Measurements from ENCODE around the gene CDK4. TPM values are rescaled to one million over a fixed set of nuclear protein-coding genes. Genes with fewer than 3 reads are reported as not detected.

The CDK4 gene
- total RNA-seq, 1 experiment from 2014 or later, result 156 TPM

DNA sequence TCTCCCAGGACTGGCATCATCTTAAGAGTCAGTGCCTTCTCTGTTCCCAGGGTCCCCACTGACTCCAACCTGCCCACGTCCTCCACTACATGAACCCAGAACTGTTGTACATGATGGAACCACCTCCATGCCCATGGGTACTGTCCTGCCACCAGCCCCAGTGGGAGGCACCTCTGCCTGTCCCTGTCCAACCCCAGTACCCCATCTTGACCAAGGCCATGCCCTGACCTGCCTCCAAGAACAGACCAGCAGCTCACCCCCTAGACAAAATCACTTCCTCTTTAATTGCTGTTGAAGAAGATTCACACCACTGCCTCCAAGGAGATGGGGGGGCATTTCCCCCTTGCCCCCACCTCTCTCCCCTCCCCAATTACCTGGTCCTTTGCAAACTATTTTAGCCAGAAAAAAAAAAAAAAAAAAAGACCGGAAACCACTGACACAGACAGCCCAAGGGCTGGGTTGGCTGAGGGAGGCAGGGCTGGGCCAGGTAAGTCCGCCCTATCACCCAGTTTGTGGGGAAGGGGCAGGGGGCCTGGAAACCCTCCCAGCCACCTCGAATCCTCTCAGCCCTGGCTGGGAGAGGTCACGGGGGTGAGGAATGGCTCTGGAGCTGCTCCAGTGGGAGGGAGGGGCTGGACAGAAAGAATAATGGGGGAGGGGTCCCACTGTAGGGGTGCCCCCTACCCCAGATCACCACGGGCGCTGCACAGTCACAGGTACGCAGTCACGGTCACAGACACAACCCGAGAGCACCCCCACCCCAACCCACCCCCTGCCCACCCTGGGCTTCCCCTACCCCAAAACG lies 27.0 kb downstream of the CDK4 start:
- Histone ChIP-seq H2AFZ (no peak overlapping the region), H3K4me2 (no peak overlapping the region), H3K9me2 (ENCODE audit: insufficient read depth) (no peaks in the 10 kb centered on the region), H3K79me2 (ENCODE audit: low read depth) (no peaks in the 10 kb centered on the region), H3K36me3 (ENCODE audit: low read depth) (no peaks in the 10 kb centered on the region), H3K27ac (no peak overlapping the region), H4K20me1 (ENCODE audit: insufficient read depth) (no peaks in the 10 kb centered on the region), H3K4me1 (replicated peaks; ENCODE audit: insufficient read depth) (no peaks in the 10 kb centered on the region), H3K27me3 (ENCODE audit: insufficient read depth, low read depth) (no peaks in the 10 kb centered on the region; the same call in 1 of the 2 replicates), H3F3A (ENCODE audit: insufficient read depth, low read depth) (no peaks in the 10 kb centered on the region), H3K4me3 (no peak overlapping the region), H3K9me3 (ENCODE audit: insufficient read depth, low read depth) (no peaks in the 10 kb centered on the region)
- BruUV-seq (replicated peaks), result no TSS peak
- no peak for TF ChIP-seq EZH2 (IDR thresholded peaks at IDR 0.05; ENCODE audit: low read depth)
- TF ChIP-seq, protein P1, sequence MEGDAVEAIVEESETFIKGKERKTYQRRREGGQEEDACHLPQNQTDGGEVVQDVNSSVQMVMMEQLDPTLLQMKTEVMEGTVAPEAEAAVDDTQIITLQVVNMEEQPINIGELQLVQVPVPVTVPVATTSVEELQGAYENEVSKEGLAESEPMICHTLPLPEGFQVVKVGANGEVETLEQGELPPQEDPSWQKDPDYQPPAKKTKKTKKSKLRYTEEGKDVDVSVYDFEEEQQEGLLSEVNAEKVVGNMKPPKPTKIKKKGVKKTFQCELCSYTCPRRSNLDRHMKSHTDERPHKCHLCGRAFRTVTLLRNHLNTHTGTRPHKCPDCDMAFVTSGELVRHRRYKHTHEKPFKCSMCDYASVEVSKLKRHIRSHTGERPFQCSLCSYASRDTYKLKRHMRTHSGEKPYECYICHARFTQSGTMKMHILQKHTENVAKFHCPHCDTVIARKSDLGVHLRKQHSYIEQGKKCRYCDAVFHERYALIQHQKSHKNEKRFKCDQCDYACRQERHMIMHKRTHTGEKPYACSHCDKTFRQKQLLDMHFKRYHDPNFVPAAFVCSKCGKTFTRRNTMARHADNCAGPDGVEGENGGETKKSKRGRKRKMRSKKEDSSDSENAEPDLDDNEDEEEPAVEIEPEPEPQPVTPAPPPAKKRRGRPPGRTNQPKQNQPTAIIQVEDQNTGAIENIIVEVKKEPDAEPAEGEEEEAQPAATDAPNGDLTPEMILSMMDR (conservative IDR thresholded peaks at IDR 0.05), result no peak
- ChIA-PET CTCF (interaction anchor here (1.0 kb wide), 1 partner anchor 142 kb away, joined by 5 read pairs; no protein-coding TSS in a partner anchor), POLR2A (ENCODE audit: unreplicated experiment) (interaction anchor here (0.6 kb wide), 1 partner anchor 11 kb away, joined by 3 read pairs; no protein-coding TSS in a partner anchor)
- intact Hi-C loops (cut with micrococcal nuclease; ENCODE audit: unreplicated experiment), result loop anchor here (10.0 kb wide), 1 partner anchor 130 kb away; the partner anchor contains the start of gene PIP4K2C
- DNase-seq, result no peak

DNA sequence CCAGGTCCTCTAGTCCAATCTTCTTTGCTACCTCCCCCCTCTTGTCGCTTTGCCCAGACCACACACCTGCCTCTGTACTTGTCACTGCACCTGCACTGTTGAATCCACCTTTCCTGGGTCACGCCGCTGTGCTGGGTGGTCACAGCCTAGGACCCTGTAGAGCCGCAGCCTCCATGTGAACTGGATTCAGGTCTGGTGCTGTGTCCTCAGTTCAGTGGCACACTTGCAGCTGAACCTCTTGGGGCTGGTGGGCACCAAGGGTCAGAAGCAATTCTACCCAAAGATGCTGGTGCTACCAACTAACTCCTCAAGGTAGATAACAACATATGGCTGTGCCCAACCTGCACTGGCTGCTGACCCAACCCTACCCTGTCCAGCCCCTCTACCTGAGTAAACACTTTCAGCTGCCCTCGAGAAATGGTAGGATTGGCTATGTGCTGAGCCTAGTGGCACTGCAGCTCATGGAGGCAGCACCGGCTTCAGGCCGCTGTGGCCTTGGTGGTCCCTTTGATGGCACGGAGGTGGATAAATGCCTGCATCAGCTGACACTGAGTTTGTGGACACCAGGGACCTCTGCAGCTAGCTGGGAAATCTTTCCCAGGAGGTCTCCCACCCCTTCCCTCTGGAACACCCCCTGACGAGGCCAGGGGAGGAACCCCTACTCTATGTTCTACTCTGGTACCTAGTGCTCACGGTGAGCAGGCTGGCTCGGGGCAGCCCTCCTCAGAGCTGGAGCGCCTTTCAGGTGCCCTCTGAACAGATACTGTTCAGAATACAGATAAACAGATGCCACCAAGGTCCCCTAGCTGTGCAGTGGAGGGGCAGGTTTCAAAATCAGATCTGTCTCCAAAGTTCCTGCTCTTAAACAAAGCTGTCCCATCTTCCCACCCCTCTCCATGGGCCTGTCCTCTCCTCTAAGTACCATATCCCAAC lies 27.8 kb downstream of the CDK4 start:
- no peak for DNase-seq
- no peak overlapping the region for H2AFZ ChIP-seq
- no peak overlapping the region for H3K4me2 ChIP-seq
- H3K4me3 ChIP-seq, result no peak overlapping the region
- H3K79me2 ChIP-seq (ENCODE audit: low read depth), result no peaks in the 10 kb centered on the region
- H3K27ac ChIP-seq, result no peak overlapping the region
- H3K36me3 ChIP-seq (ENCODE audit: low read depth), result no peaks in the 10 kb centered on the region
- ChIA-PET CTCF (no interaction called here), POLR2A (ENCODE audit: unreplicated experiment) (no interaction called here)
- no peaks in the 10 kb centered on the region for H3K9me2 ChIP-seq (ENCODE audit: insufficient read depth)
- H3K4me1 ChIP-seq (replicated peaks; ENCODE audit: insufficient read depth), result no peaks in the 10 kb centered on the region
- intact Hi-C loops (cut with micrococcal nuclease; ENCODE audit: unreplicated experiment), result loop anchor here (10.0 kb wide), 1 partner anchor 129 kb away; the partner anchor contains the start of gene PIP4K2C
- no peaks in the 10 kb centered on the region for H3F3A ChIP-seq (ENCODE audit: insufficient read depth, low read depth)
- H4K20me1 ChIP-seq (ENCODE audit: insufficient read depth), result no peaks in the 10 kb centered on the region
- H3K9me3 ChIP-seq (ENCODE audit: insufficient read depth, low read depth), result no peaks in the 10 kb centered on the region
- H3K27me3 ChIP-seq (ENCODE audit: insufficient read depth, low read depth), result no peaks in the 10 kb centered on the region
- TF ChIP-seq EZH2 (IDR thresholded peaks at IDR 0.05; ENCODE audit: low read depth), result no peak
- TF ChIP-seq, protein P1 (conservative IDR thresholded peaks at IDR 0.05), result no peak
- no TSS peak for BruUV-seq (replicated peaks)

DNA sequence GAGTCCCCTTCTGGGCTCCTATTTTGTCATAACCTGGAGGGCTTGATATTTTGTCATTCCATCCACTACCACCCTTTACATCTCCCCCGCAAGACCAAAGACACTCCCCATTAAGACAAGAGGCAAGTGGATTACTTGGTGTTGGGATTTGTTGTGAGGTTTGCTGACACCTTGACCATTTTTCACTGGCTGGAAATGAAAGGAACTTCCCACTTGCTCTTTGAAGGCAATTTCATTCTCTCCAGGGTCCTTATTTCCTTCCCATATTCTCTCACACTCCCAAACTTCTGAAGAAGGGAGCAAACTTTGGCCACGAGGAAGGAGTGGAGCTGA lies 28.5 kb downstream of the CDK4 start:
- no peak overlapping the region for H3K27ac ChIP-seq
- H3K36me3 ChIP-seq (ENCODE audit: low read depth), result no peaks in the 10 kb centered on the region
- intact Hi-C loops (cut with micrococcal nuclease; ENCODE audit: unreplicated experiment), result loop anchor here (10.0 kb wide), 1 partner anchor 129 kb away; the partner anchor contains the start of gene PIP4K2C
- no TSS peak for BruUV-seq (replicated peaks)
- TF ChIP-seq EZH2 (IDR thresholded peaks at IDR 0.05; ENCODE audit: low read depth), result no peak
- TF ChIP-seq, protein P1 (conservative IDR thresholded peaks at IDR 0.05), result no peak
- no peak overlapping the region for H3K4me2 ChIP-seq
- no peak for DNase-seq
- no peaks in the 10 kb centered on the region for H3F3A ChIP-seq (ENCODE audit: insufficient read depth, low read depth)
- H4K20me1 ChIP-seq (ENCODE audit: insufficient read depth), result no peaks in the 10 kb centered on the region
- H3K4me1 ChIP-seq (replicated peaks; ENCODE audit: insufficient read depth), result no peaks in the 10 kb centered on the region
- ChIA-PET POLR2A (ENCODE audit: unreplicated experiment) (no interaction called here), CTCF (no interaction called here)
- no peak overlapping the region for H2AFZ ChIP-seq
- no peak overlapping the region for H3K4me3 ChIP-seq
- H3K27me3 ChIP-seq (ENCODE audit: insufficient read depth, low read depth), result no peaks in the 10 kb centered on the region
- H3K9me3 ChIP-seq (ENCODE audit: insufficient read depth, low read depth), result no peaks in the 10 kb centered on the region
- no peaks in the 10 kb centered on the region for H3K79me2 ChIP-seq (ENCODE audit: low read depth)
- no peaks in the 10 kb centered on the region for H3K9me2 ChIP-seq (ENCODE audit: insufficient read depth)

Measured in PC-9 (cell line).